ENCODE measurements around the gene IQCM. TPM values are rescaled to one million over a fixed set of nuclear protein-coding genes. Genes with fewer than 3 reads are reported as not detected.

IQCM gene
- total RNA-seq, 1 donor from 2014 or later: not detected

DNA sequence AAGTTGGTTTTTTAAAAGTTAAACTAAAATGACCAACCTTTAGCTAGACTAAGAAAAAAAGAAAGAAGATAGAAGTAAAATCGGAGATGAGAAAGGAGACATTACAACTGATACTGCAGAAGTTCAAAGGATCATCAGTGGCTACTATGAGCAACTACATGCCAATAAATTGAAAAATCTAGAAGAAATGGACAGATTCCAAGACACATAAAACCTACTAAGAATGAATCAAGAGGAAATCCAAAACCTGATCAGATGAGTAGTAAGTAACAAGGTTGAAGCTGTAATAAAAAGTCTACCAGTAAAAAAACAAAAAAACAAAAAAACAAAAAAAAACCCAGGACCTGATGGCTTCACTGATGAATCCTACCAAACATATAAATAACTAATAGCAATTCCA, 16.1 kb downstream of the IQCM start:
- Mint-ChIP-seq H3K9me3 (no peaks in the 10 kb centered on the region), H3K4me3 (no peak overlapping the region), H3K27me3 (peaks cover 10% of the 10 kb centered on the region), H3K4me1 (ENCODE audit: unreplicated experiment) (peaks cover 3% of the 10 kb centered on the region), H3K27ac (no peak overlapping the region), H3K36me3 (no peaks in the 10 kb centered on the region)
- TF ChIP-seq, protein P1, sequence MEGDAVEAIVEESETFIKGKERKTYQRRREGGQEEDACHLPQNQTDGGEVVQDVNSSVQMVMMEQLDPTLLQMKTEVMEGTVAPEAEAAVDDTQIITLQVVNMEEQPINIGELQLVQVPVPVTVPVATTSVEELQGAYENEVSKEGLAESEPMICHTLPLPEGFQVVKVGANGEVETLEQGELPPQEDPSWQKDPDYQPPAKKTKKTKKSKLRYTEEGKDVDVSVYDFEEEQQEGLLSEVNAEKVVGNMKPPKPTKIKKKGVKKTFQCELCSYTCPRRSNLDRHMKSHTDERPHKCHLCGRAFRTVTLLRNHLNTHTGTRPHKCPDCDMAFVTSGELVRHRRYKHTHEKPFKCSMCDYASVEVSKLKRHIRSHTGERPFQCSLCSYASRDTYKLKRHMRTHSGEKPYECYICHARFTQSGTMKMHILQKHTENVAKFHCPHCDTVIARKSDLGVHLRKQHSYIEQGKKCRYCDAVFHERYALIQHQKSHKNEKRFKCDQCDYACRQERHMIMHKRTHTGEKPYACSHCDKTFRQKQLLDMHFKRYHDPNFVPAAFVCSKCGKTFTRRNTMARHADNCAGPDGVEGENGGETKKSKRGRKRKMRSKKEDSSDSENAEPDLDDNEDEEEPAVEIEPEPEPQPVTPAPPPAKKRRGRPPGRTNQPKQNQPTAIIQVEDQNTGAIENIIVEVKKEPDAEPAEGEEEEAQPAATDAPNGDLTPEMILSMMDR (conservative IDR thresholded peaks at IDR 0.05): no peak
- DNase-seq (ENCODE audit: extremely low spot score, unreplicated experiment): no peak

GRCh38 chr4:149796381-149796780, 19.3 kb downstream of the IQCM start:
- H3K9me3 Mint-ChIP-seq: no peaks in the 10 kb centered on the region
- peaks cover 17% of the 10 kb centered on the region for H3K27me3 Mint-ChIP-seq
- peaks cover 3% of the 10 kb centered on the region for H3K4me1 Mint-ChIP-seq (ENCODE audit: unreplicated experiment)
- DNase-seq (ENCODE audit: extremely low spot score, unreplicated experiment): no peak
- TF ChIP-seq, protein P1 (conservative IDR thresholded peaks at IDR 0.05): no peak
- H3K27ac Mint-ChIP-seq: no peak overlapping the region
- no peaks in the 10 kb centered on the region for H3K36me3 Mint-ChIP-seq
- H3K4me3 Mint-ChIP-seq: no peak overlapping the region

- Mint-ChIP-seq H3K36me3 (no peaks in the 10 kb centered on the region), H3K27ac (no peak overlapping the region), H3K4me3 (no peak overlapping the region), H3K4me1 (ENCODE audit: unreplicated experiment) (peaks cover 3% of the 10 kb centered on the region), H3K9me3 (no peaks in the 10 kb centered on the region), H3K27me3 (peaks cover 14% of the 10 kb centered on the region)
- TF ChIP-seq, protein P1 (conservative IDR thresholded peaks at IDR 0.05): no peak
- no peak for DNase-seq (ENCODE audit: extremely low spot score, unreplicated experiment)
These were observed 20.4 kb downstream of the IQCM start for GRCh38 chr4:149795256-149795655.

- no peaks in the 10 kb centered on the region for H3K36me3 Mint-ChIP-seq
- H3K27ac Mint-ChIP-seq: no peak overlapping the region
- H3K27me3 Mint-ChIP-seq: peaks cover 8% of the 10 kb centered on the region
- H3K4me1 Mint-ChIP-seq (ENCODE audit: unreplicated experiment): peaks cover 3% of the 10 kb centered on the region
- DNase-seq (ENCODE audit: extremely low spot score, unreplicated experiment): no peak
- no peak overlapping the region for H3K4me3 Mint-ChIP-seq
- TF ChIP-seq, protein P1 (conservative IDR thresholded peaks at IDR 0.05): no peak
- H3K9me3 Mint-ChIP-seq: no peaks in the 10 kb centered on the region
These were observed 21.3 kb downstream of the IQCM start for GRCh38 chr4:149794352-149794751.

- no peaks in the 10 kb centered on the region for H3K36me3 Mint-ChIP-seq
- DNase-seq (ENCODE audit: extremely low spot score, unreplicated experiment): no peak
- TF ChIP-seq, protein P1 (conservative IDR thresholded peaks at IDR 0.05): no peak
- H3K9me3 Mint-ChIP-seq: no peaks in the 10 kb centered on the region
- no peak overlapping the region for H3K4me3 Mint-ChIP-seq
- H3K4me1 Mint-ChIP-seq (ENCODE audit: unreplicated experiment): peaks cover 3% of the 10 kb centered on the region
- no peak overlapping the region for H3K27ac Mint-ChIP-seq
- peaks cover 11% of the 10 kb centered on the region for H3K27me3 Mint-ChIP-seq
These were observed 22.2 kb downstream of the IQCM start for GRCh38 chr4:149793459-149793858.

- Mint-ChIP-seq H3K36me3 (no peaks in the 10 kb centered on the region), H3K9me3 (no peaks in the 10 kb centered on the region), H3K4me1 (ENCODE audit: unreplicated experiment) (peaks cover 3% of the 10 kb centered on the region), H3K4me3 (no peak overlapping the region), H3K27ac (no peak overlapping the region), H3K27me3 (peaks cover 11% of the 10 kb centered on the region)
- no peak for DNase-seq (ENCODE audit: extremely low spot score, unreplicated experiment)
- TF ChIP-seq, protein P1 (conservative IDR thresholded peaks at IDR 0.05): no peak
These were observed 23.8 kb downstream of the IQCM start for GRCh38 chr4:149791851-149792250.

Data from type B pancreatic cell (in vitro differentiated cells).